ENCODE measurements around the gene CYTH2. TPM values are rescaled to one million over a fixed set of nuclear protein-coding genes. Genes with fewer than 3 reads are reported as not detected.

CYTH2 gene
- total RNA-seq, 1 donor from 2014 or later: 50.3 TPM

GRCh38 chr19:48445606-48446481 lies 23.3 kb upstream of the CYTH2 start, which contains the start of gene GRWD1:
GRWD1 (plus strand) TSS chr19:48445983; CDS start chr19:48446006, 23 bp downstream.
- Mint-ChIP-seq H3K36me3 (peaks cover 14% of the 10 kb centered on the region), H3K9me3 (peaks cover 6% of the 10 kb centered on the region), H3K27me3 (ENCODE audit: insufficient read depth, low read depth) (peaks cover 2% of the 10 kb centered on the region), H3K4me3 (peak within 1 kb of the TSS; percentile 90), H3K4me1 (peaks cover 15% of the 10 kb centered on the region), H3K27ac (peak within 1 kb of the TSS; percentile 98)
- Histone ChIP-seq H3K27me3 (peaks cover 37% of the 10 kb centered on the region), H3F3A (ENCODE audit: low read depth) (peaks cover 22% of the 10 kb centered on the region), H3K36me3 (peaks cover 5% of the 10 kb centered on the region), H3K79me2 (ENCODE audit: low read depth) (peaks cover 18% of the 10 kb centered on the region), H3K9ac (peak within 1 kb of the TSS; percentile 77), H3K27ac (peak within 1 kb of the TSS; percentile 1), H3K4me3 (peak within 1 kb of the TSS; percentile 89), H2AFZ (replicated peaks) (peak within 1 kb of the TSS; percentile 94), H4K20me1 (ENCODE audit: low read depth) (no peaks in the 10 kb centered on the region), H3K4me1 (peaks cover 11% of the 10 kb centered on the region), H3K9me3 (ENCODE audit: low read depth) (no peaks in the 10 kb centered on the region), H3K4me2 (peak within 1 kb of the TSS; percentile 98)
- TF ChIP-seq EZH2 (IDR thresholded peaks at IDR 0.05) (no peak), EZH2phosphoT487 (IDR thresholded peaks at IDR 0.05) (no peak), CTCF (IDR thresholded peaks at IDR 0.05) (peak; percentile 8)
- peak; percentile 97 for DNase-seq (ENCODE audit: low spot score)

- peaks cover 18% of the 10 kb centered on the region for H3K36me3 Mint-ChIP-seq
These were observed 22.6 kb upstream of the CYTH2 start for GRCh38 chr19:48446579-48446978.

GRCh38 chr19:48448563-48448962 lies 20.6 kb upstream of the CYTH2 start:
- peaks cover 11% of the 10 kb centered on the region for H3K4me1 ChIP-seq
- H3K4me3 ChIP-seq: no peak overlapping the region
- no peaks in the 10 kb centered on the region for H4K20me1 ChIP-seq (ENCODE audit: low read depth)
- H3K27me3 ChIP-seq: peaks cover 18% of the 10 kb centered on the region
- H3K27ac ChIP-seq: no peak overlapping the region
- H3K4me3 Mint-ChIP-seq: peak overlapping the region; percentile 46
- no peak overlapping the region for H3K9ac ChIP-seq
- peaks cover 2% of the 10 kb centered on the region for H3K9me3 Mint-ChIP-seq
- peaks cover 18% of the 10 kb centered on the region for H3K79me2 ChIP-seq (ENCODE audit: low read depth)
- H3K4me2 ChIP-seq: no peak overlapping the region
- peaks cover 22% of the 10 kb centered on the region for H3F3A ChIP-seq (ENCODE audit: low read depth)
- TF ChIP-seq EZH2phosphoT487 (IDR thresholded peaks at IDR 0.05) (no peak), CTCF (IDR thresholded peaks at IDR 0.05) (no peak), EZH2 (IDR thresholded peaks at IDR 0.05) (no peak)
- DNase-seq (ENCODE audit: low spot score): no peak
- peaks cover 2% of the 10 kb centered on the region for H3K27me3 Mint-ChIP-seq (ENCODE audit: insufficient read depth, low read depth)
- no peak overlapping the region for H3K27ac Mint-ChIP-seq
- peaks cover 15% of the 10 kb centered on the region for H3K4me1 Mint-ChIP-seq
- H3K36me3 ChIP-seq: peaks cover 5% of the 10 kb centered on the region
- H3K36me3 Mint-ChIP-seq: peaks cover 22% of the 10 kb centered on the region
- H3K9me3 ChIP-seq (ENCODE audit: low read depth): no peaks in the 10 kb centered on the region
- H2AFZ ChIP-seq (replicated peaks): no peak overlapping the region

More at GRCh38 chr19:48446579-48446978, 22.6 kb upstream of the CYTH2 start:
- H3K4me1 Mint-ChIP-seq: peaks cover 15% of the 10 kb centered on the region
- Histone ChIP-seq H3K4me3 (peak overlapping the region; percentile 89), H4K20me1 (ENCODE audit: low read depth) (no peaks in the 10 kb centered on the region), H3K9me3 (ENCODE audit: low read depth) (no peaks in the 10 kb centered on the region), H3K9ac (peak overlapping the region; percentile 77), H3K36me3 (peaks cover 5% of the 10 kb centered on the region), H3K4me2 (peak overlapping the region; percentile 98), H3K4me1 (peaks cover 11% of the 10 kb centered on the region), H3F3A (ENCODE audit: low read depth) (peaks cover 22% of the 10 kb centered on the region), H3K27me3 (peaks cover 33% of the 10 kb centered on the region), H2AFZ (replicated peaks) (no peak overlapping the region), H3K79me2 (ENCODE audit: low read depth) (peaks cover 18% of the 10 kb centered on the region), H3K27ac (no peak overlapping the region)
- DNase-seq (ENCODE audit: low spot score): no peak
- no peak for TF ChIP-seq CTCF (IDR thresholded peaks at IDR 0.05)
- TF ChIP-seq EZH2 (IDR thresholded peaks at IDR 0.05): no peak
- no peak for TF ChIP-seq EZH2phosphoT487 (IDR thresholded peaks at IDR 0.05)
- peak overlapping the region; percentile 90 for H3K4me3 Mint-ChIP-seq
- peaks cover 2% of the 10 kb centered on the region for H3K27me3 Mint-ChIP-seq (ENCODE audit: insufficient read depth, low read depth)
- H3K9me3 Mint-ChIP-seq: peaks cover 6% of the 10 kb centered on the region
- no peak overlapping the region for H3K27ac Mint-ChIP-seq
